CD4-positive, alpha-beta T cell (primary cell): ENCODE measurements around the gene UPK1A. TPM values are rescaled to one million over a fixed set of nuclear protein-coding genes. Genes with fewer than 3 reads are reported as not detected.

Source experiments
- ATAC-seq: fragments of 200-7000 bp; cut with Tn5 transposase; one replicate; pipeline ENCODE4 v1.10.0; 2022; ENCODE audit warnings: mild to moderate bottlenecking; ENCODE audit not compliant: poor library complexity
- CTCF ChIA-PET: fragments of 350-600 bp; sonication (Branson Sonifier 250); formaldehyde crosslinking; loops from one replicate; lab custom pipeline; 2021; ENCODE audit warnings: antibody characterized with exemption, inconsistent platforms; lab: Charles Lee
- POLR2A ChIA-PET: fragments of 350-600 bp; sonication (Branson Sonifier 250); formaldehyde crosslinking; loops from one replicate; lab custom pipeline; 2021; ENCODE audit warnings: antibody characterized with exemption, inconsistent platforms; lab: Charles Lee
- DNase-seq, 14 experiments: peaks; one replicate each; pipeline ENCODE4 v3.0.0-alpha.2; 2013 to 2020; ENCODE audit warnings: mixed read lengths in 2 of 14
- H3K27ac ChIP-seq, 2 donors: one replicate each; pipeline versions ENCODE4 v1.5.1 to v1.7.0; 2013; ENCODE audit warnings: low read length in 2 of 2, low read depth in 1 of 2, mild to moderate bottlenecking in 1 of 2
- H3K27me3 ChIP-seq, 2 experiments: 1 replicate in 1 of 2; 2 replicates in 1 of 2; pipeline versions ENCODE4 v1.6.1 to v1.7.0; 2013; ENCODE audit warnings: low read length in 2 of 2, control low read depth in 1 of 2, mild to moderate bottlenecking in 1 of 2, moderate library complexity in 1 of 2; ENCODE audit not compliant: insufficient read depth in 2 of 2, control insufficient read depth in 1 of 2
- H3K36me3 ChIP-seq: one replicate; pipeline ENCODE4 v1.6.1; 2013; ENCODE audit warnings: low read length, control low read depth; ENCODE audit not compliant: insufficient read depth
- H3K4me1 ChIP-seq: one replicate; pipeline ENCODE4 v1.6.1; 2013; ENCODE audit warnings: low read length, control low read depth; ENCODE audit not compliant: insufficient read depth
- H3K4me3 ChIP-seq: one replicate; pipeline ENCODE4 v1.5.1; 2013; ENCODE audit warnings: mild to moderate bottlenecking, low read length, moderate library complexity
- H3K9me3 ChIP-seq, 2 experiments: 1 replicate in 1 of 2; 2 replicates in 1 of 2; pipeline versions ENCODE4 v1.6.1 to v1.7.0; 2013; ENCODE audit warnings: low read length in 2 of 2, mild to moderate bottlenecking in 2 of 2, control low read depth in 1 of 2, moderate library complexity in 1 of 2; ENCODE audit not compliant: control insufficient read depth in 1 of 2, insufficient read depth in 1 of 2
- H3K27ac Mint-ChIP-seq: one replicate; pipeline ENCODE4 v1.8.0; 2020; ENCODE audit warnings: mixed read lengths
- H3K27me3 Mint-ChIP-seq: one replicate; pipeline ENCODE4 v1.8.0; 2021; ENCODE audit warnings: mixed read lengths
- H3K36me3 Mint-ChIP-seq: one replicate; pipeline ENCODE4 v1.8.0; 2021; ENCODE audit warnings: low read depth, mixed read lengths
- H3K4me1 Mint-ChIP-seq: one replicate; pipeline ENCODE4 v1.8.0; 2021; ENCODE audit warnings: low read depth, mixed read lengths
- H3K4me3 Mint-ChIP-seq: one replicate; pipeline ENCODE4 v1.8.0; 2020; ENCODE audit warnings: mild to moderate bottlenecking, mixed read lengths
- H3K9me3 Mint-ChIP-seq: one replicate; pipeline ENCODE4 v1.8.0; 2020; ENCODE audit warnings: mixed read lengths
- CTCF ChIP-seq: fragments of 200-600 bp; IDR thresholded peaks from one replicate; pipeline ENCODE4 v1.8.0; 2022; ENCODE audit warnings: antibody characterized with exemption, mild to moderate bottlenecking
- intact Hi-C, 2 experiments: fragments of 100-400 bp; cut with DNase I in 1 of 2; cut with micrococcal nuclease in 1 of 2; formaldehyde crosslinking; loops; one replicate each; pipeline versions ENCODE4 v1.15.1 to v1.9.0; 2023 to 2025; cut with DNase I, micrococcal nuclease
- total RNA-seq, 174 experiments: library from RNA in 2 of 174; stranded (reverse) in 2 of 174; gene quantifications; one replicate each; pipeline ENCODE4 v1.2.3 and lab custom pipeline; 2021 to 2026

Gene UPK1A
- total RNA-seq, 2 experiments from 2014 or later: 0.36 to 0.47 TPM

GRCh38 chr19:35695895-35696422 lies 29.6 kb downstream of the UPK1A start:
- peaks cover 5% of the 10 kb centered on the region for H3K4me1 ChIP-seq
- H3K9me3 ChIP-seq: no peaks in the 10 kb centered on the region
- DNase-seq (no peak), ATAC-seq (no peak)
- no peaks in the 10 kb centered on the region for H3K9me3 Mint-ChIP-seq
- H3K27ac Mint-ChIP-seq: no peak overlapping the region
- POLR2A ChIA-PET: no interaction called here
- no peaks in the 10 kb centered on the region for H3K4me1 Mint-ChIP-seq
- H3K36me3 ChIP-seq: no peaks in the 10 kb centered on the region
- no peaks in the 10 kb centered on the region for H3K27me3 ChIP-seq
- intact Hi-C loops: no loop called here
- no peak overlapping the region for H3K4me3 ChIP-seq
- CTCF ChIA-PET: no interaction called here
- H3K27ac ChIP-seq: no peak overlapping the region
- no peak overlapping the region for H3K4me3 Mint-ChIP-seq
- H3K36me3 Mint-ChIP-seq: no peaks in the 10 kb centered on the region
- H3K27me3 Mint-ChIP-seq: no peaks in the 10 kb centered on the region
- no peak for TF ChIP-seq CTCF

GRCh38 chr19:35696835-35697234 lies 30.5 kb downstream of the UPK1A start:
- DNase-seq (no peak), ATAC-seq (no peak)
- Histone ChIP-seq H3K9me3 (no peaks in the 10 kb centered on the region), H3K27ac (no peak overlapping the region), H3K4me3 (no peak overlapping the region), H3K27me3 (no peaks in the 10 kb centered on the region), H3K4me1 (peaks cover 9% of the 10 kb centered on the region), H3K36me3 (no peaks in the 10 kb centered on the region)
- H3K9me3 Mint-ChIP-seq: no peaks in the 10 kb centered on the region
- no peaks in the 10 kb centered on the region for H3K4me1 Mint-ChIP-seq
- no peak overlapping the region for H3K4me3 Mint-ChIP-seq
- no peak overlapping the region for H3K27ac Mint-ChIP-seq
- intact Hi-C loops: no loop called here
- no peaks in the 10 kb centered on the region for H3K36me3 Mint-ChIP-seq
- CTCF ChIA-PET: no interaction called here
- TF ChIP-seq CTCF: no peak
- POLR2A ChIA-PET: no interaction called here
- H3K27me3 Mint-ChIP-seq: no peaks in the 10 kb centered on the region

- peaks cover 7% of the 10 kb centered on the region for H3K4me1 Mint-ChIP-seq
- H3K36me3 ChIP-seq: no peaks in the 10 kb centered on the region
- H3K9me3 Mint-ChIP-seq: no peaks in the 10 kb centered on the region
Measured at GRCh38 chr19:35702223-35703012, 36.1 kb downstream of the UPK1A start.

More at GRCh38 chr19:35702223-35703012, 36.1 kb downstream of the UPK1A start:
- Mint-ChIP-seq H3K27me3 (no peaks in the 10 kb centered on the region), H3K36me3 (no peaks in the 10 kb centered on the region), H3K27ac (peak overlapping the region; percentile 70), H3K4me3 (peak overlapping the region; percentile 94)
- DNase-seq: peak; percentile 83 to 97 (median 89)
- H3K27ac ChIP-seq: no peak overlapping the region
- CTCF ChIA-PET: interaction anchor here (0.7 to 1.8 kb wide), 3 partner anchors 8 to 34 kb away, joined by 3 to 4 read pairs (median 3); no protein-coding TSS in a partner anchor
- no peaks in the 10 kb centered on the region for H3K9me3 ChIP-seq
- peak overlapping the region; percentile 83 for H3K4me3 ChIP-seq
- intact Hi-C loops: loop anchor here (1.0 to 5.0 kb wide), 5 partner anchors 9 to 55 kb away; partner anchors contain the start of genes COX6B1 (in 1 of the 2), LIN37 (in 1 of the 2), PSENEN (in 1 of the 2) and U2AF1L4 (in 1 of the 2)
- POLR2A ChIA-PET: interaction anchor here (0.7 to 3.3 kb wide), 18 partner anchors 9 to 430 kb away, joined by 3 to 63 read pairs (median 7); partner anchors contain the start of genes ALKBH6, COX6B1, HAUS5 and HSPB6
- TF ChIP-seq CTCF: no peak
- no peaks in the 10 kb centered on the region for H3K27me3 ChIP-seq
- H3K4me1 ChIP-seq: peaks cover 19% of the 10 kb centered on the region
- ATAC-seq: peak; percentile 99
